ENCODE data around the gene CDH13.
A peak's percentile ranks its signal among the peaks of the same experiment; 100 is the strongest.

The CDH13 gene

DNA sequence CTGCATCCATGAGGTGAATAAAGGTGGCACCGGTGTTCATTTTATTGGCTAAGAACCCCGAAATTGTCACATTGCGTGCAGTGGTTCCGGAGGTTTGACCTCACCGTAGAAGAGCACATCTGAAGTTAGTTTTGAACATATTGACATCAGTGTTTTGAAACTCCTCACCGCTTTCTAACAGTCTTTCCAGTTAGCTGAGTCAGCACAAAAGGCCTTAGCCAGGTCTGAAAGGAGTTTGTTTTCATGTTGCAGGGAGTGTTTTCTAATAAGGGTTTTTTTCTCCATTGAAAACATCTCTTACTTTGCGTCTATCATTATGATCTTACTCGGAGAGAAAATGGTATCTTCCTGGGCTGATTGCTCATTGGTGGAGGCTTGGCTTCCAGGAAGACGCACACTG lies 1006.5 kb downstream of the CDH13 start:
- no peak for DNase-seq

DNA sequence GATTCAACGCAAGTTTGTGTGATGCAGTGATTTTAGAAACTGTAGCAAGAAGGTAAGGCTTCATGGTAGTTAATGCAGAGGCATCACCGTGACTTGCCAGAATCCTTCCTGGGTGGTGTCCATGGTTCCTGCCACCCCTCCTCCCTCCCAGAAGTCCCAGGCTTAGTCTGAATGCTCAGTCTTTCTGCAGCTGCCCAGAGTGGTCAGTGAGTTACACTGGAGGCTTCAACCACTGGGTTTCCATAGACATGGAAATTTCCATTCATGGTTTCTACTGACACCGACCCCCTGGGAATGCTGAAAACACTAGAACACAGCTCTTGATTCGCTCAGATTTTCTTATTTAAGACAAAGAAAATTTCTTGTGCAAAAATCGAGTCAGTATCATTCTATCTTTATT lies 1021.6 kb downstream of the CDH13 start:
- DNase-seq, result no peak

DNA sequence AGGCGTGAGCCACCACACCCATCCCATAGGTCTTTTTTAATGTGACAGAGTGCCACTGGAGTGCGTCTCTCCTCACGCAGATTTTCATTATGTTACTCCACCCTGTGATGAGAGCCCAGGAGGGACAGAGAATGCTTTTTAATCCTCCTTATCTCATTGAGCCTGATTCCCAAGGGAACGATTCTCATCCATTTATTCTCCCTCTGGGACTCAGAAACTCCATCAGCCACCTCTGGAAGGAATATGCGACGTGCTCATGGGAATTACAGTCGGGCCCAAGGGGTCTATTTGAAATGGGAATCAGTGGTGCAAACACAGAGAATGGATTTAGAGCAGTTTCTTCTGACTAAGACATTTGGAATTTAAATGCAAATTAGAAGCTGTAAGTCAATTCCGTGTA lies 1025.1 kb downstream of the CDH13 start:
- no peak for DNase-seq

DNA sequence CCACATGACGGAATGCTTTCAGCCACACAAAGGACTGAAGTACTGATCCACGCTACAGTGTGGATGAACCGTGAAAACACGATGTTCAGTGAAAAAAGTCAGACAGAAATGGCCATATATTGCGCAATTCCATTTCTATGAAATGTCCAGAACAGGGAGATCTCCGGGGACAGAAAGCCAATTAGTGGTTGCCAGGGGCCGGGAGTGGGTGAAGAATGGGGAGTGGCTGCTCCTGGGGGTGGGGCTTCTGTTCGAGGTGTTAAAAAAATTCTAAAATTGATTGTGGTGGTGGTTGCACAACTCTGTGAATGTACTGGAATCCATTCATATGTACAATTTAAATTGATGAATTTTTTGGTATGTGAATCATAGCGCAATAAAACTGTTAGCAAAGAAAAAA lies 1026.2 kb downstream of the CDH13 start:
- DNase-seq, result peak; percentile 76

DNA sequence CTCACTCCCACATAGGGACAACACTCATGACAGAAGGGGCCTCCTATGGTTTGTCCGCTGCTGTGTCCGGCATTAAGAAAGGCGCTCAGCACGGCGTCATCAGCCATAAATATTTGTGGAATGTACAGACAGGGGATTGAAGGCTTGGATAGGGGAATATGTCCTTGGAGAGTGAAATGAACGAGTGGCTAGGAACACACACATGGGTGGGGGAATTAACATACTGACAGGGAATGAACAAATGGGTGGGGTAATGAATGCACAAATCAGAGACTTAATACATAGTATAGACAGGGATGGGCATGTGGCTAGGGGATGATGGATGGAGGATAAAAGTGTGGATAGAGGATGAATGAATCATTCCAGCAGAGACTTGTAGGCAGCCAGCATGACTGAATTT lies 1027.0 kb downstream of the CDH13 start:
- peak; percentile 94 for DNase-seq

DNA sequence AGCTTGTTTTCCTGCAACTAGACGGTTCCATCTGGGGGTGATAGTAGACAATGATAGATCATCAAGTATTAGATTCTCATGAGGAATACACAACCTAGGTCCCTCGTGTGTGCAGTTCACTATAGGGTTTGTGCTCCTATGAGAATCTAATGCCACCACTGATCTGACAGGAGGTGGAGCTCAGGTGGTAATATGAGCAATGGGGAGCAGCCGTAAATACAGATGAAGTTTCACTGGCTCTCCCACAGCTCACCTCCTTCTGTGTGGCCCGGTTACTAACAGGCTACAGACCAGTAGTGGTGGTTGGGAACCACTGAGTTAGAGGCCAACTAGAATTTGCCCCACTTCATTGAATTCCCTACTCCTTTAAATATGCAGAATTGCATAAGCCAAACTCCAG lies 1033.5 kb downstream of the CDH13 start:
- DNase-seq, result no peak

DNA sequence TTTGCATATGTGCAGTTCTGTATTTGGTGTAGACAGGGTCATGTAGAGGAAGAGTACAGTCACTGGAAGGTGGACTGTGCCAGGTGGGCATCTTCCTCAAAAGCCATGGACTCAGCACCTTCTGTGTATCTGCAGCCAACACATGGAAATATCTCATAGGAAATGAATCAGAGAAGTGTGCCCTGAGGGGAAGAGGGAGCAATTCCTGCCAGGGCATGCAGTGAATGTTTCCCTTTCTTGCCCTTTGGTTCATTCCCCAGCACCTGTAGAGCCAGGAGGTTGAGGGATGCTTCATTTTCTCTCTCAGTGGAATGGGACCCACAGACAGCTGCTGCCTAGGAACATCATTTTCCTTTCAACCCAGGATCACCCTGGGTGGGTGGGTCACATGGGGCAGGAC lies 1034.9 kb downstream of the CDH13 start:
- DNase-seq, result no peak

DNA sequence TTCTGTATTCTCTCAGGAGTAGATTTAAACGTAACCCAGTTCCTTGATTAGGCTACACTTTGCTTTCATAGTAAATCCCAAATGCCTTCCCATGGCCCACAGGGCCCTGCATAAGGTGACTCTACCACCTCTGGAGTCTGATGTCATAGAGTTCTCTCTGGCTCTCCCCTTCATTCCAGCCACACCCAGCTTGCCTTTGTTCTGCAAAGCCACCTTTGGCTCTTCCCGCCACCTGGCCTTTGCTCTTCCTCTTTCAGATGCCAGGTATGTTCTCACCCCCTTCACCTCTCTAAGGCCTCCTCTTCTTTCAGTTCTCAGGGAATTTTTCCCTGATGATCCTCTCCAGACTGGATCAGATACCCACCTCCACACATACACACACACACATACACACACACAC lies 1039.7 kb downstream of the CDH13 start:
- DNase-seq, result no peak

DNA sequence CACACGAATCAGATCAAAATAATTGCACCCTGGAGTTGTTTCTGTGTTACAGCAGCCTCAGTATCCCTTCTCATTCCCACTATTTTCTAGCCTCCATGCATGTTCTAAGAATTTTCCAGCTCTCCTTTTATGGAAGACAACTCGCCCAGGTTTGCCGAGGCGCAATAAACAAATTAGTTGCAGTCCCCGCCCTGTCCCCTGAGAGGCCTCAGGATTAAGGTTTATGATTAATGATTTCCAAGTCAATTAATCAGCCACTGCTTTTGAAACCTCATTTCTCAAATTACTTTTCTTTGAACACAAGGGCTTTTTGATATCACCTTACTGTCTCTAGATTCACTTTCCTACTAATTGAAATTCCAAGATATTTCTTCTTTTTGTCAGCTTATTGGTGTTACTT lies 1042.7 kb downstream of the CDH13 start:
- no peak for DNase-seq

DNA sequence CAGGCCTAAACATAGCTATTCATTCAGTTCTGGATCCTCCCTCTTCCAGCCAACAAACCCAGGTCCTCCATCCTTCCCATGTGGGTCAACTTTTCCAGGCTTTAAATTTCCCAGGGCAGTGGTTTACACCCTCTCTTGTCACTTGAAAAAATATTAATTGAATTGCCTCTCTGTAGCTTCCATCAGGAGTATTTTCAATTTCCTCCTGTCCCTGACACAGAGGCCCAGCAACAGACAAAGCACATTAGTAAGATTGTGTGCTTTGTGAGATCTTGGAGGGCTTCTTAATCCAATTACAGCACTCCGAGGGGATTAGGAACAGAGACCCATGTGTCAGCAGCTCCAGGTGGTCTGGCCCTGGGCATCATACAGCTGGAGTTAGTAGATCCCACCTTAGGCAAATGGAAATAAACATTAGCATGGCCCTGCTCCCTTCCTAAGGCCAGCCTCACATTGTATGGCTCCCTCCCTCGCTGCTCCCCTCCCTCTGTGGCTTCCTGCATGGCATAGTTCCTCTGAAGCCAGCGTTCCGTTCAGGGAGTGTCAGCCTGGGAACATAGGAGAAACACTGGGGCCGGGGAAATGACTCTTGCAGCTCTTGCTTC lies 1048.3 kb downstream of the CDH13 start:
- peak; percentile 59 for DNase-seq

DNA sequence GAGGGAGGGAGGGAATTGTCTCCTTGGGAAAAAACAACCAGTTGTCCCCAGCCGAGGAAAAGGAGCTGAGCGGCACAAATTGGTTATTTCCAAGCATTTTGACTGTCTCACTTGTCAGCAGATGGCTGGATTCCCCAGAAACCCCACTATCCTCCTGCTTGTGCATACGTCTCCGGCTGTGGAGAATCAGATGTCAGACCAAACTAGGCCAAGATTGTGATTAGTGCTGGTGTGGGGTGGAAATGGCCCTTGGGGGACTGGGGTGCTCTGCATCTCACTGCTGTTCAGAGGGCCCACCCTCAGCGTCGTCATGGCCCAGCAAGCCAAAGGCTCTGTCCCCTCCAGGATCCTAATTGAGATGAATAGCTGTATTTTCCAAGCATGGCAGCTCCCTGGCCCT lies 1049.3 kb downstream of the CDH13 start:
- DNase-seq, result no peak

DNA sequence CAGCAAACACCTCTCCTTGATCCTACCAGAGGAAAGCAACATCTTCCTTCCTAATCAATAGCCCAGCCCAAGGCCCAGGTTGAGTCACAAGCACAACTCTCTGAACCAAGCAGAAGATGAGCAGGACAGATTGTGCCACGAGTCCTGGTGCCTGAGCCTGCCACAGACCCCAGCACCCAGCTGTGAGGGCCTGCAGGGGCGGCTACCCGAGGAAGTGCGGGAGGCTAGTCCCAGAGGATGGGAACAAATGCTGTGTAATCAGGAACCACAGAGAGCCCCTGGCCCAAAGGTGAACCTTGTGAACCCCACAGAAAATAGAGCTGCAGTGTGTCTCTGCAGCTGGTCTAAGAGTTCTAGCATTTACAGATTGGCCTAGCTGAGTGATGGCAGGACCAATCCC lies 1054.2 kb downstream of the CDH13 start:
- DNase-seq, result no peak

DNA sequence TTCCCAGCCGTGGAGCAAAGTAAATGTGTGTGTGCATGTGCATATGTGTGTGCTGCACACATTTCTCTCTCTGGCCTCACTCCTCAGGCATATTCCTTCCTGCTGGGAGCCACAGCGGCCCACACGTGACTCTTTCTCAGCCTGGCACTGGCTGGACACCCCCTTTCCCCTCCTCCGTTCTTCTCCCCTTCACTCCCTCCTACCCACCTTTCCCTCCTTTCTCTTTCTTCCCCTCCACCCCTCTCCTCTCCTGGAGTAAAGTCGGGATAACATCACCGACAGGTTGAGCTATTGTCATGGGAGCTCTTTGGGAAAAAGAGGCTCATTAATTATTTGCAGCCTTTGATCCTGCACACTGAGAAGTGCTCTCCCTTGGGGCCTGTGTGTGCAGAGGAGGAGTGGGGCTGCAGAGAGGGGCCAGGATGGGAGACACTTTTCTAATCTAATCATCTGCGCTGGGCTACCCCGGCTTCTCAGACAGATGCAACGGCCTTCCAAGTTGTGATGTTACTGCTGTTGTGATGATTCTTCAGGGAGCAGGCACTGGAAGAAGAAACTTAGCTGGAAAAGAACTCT lies 1054.7 kb downstream of the CDH13 start:
- DNase-seq, result no peak

DNA sequence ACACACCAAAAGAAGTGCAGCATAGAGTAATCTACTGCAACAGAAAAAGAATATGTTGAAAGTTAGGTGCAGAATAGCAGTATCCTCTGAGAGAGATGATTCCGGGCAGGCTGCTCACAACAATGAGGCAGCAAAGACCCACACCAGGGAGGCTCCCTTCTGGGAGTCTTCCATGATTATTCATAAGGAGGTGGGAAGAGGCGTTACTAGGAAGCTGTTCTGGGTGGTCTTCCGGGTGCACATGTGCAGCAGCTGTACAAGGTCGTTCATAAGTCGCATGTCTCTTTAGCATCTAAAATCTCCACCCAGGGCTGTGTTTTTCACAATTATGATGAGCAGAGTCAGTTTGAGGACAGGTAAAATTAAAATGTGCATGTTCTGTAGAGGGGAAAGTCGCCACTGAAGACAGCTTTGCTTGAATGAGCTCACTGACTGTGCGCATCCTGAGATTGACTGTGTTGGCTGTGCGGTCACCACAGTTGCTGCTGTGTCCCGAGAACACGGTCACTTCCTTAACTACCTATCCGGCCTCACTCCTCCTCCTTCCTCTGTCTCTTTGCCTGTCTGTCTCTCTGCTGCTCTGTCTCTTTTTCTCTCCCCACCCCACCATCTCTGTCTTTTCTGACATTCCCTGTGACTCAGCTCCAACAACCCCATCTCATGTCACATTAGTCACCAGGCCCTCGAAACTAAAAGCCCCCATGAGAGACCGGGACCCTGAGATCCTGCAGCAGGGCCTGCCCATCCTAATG lies 1055.5 kb downstream of the CDH13 start:
- peak; percentile 82 for DNase-seq

DNA sequence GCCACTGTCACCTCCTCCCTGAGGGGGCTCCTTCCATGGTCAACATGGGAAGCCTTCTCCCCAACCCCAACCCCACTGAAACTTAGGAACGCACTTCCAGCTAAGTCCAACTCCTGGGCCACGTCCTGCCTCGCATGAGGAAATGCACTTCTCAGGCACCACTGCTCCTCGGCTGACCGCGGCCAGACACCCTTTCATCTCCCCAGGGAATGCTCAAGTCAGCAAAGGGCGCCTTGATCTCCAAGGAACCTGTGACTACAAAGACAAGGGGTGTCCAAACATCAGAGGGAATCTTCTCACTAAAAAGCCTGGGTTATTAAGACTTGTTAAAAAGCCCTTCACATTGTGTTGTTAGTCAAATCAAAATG lies 1056.1 kb downstream of the CDH13 start:
- DNase-seq, result no peak

DNA sequence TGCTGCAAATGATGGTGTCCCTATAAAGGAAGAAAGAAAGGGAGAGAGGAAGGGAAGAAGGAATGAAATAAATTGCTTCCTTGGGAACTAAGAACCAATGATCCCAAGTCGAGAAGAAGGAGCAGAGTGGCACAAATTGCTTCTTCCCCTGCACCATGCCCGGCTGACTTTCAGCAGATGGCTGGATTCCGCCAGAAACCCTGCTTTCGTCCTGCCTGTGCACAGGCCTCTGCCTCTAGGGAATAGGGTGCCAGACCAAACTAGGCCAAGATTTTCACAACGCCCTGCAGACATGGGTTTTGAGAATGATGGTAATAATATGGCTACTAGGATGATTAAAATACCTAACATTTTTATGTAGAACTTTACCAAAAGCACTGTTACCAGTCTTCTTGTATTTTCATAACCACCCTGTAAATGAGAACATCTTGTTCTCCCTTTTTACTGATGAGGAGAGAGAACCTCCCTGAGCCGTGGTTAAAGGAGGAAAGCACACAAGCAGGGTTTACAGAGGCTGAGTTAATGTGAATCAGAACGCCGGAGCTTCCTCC lies 1058.9 kb downstream of the CDH13 start:
- no peak for DNase-seq

DNA sequence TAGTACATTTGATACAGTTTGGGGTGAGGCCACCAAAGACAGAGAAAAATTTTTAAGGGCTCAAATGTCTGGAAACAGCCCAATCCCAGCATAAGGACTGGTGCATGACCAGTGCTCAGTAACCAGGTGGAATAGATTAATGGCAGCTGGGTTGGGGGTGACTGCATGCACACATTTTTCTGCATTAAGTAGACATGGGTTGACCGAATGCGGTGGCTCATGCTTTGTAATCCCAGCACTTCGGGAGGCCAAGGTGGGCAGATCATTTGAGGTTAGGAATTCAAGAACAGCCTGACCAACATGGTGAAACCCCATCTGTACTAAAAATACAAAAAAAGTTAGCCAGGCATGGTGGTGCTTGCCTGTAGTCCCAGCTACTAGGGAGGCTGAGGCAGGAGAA lies 1060.0 kb downstream of the CDH13 start:
- DNase-seq, result peak; percentile 46

DNA sequence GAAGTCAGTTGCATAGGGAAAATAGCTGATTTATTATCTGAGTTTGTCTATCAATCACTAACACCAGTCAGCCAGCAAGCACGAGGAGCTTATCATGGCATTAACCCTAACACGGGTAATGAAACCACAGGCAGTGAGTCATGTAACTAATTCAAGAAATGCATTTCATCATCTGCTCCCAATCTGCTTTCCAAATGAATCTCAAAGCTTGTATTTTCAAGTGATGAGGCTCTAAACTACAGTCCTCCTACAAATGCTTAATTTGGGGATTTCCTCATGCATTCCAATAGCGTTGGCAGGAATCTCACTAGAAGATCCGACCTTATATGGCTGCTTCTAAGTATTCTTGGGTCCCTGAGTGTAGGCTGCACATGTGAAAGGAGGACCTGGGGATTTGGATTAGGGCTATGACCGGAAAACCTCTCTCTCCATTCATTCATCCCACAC lies 1062.6 kb downstream of the CDH13 start:
- peak; percentile 99 for DNase-seq

DNA sequence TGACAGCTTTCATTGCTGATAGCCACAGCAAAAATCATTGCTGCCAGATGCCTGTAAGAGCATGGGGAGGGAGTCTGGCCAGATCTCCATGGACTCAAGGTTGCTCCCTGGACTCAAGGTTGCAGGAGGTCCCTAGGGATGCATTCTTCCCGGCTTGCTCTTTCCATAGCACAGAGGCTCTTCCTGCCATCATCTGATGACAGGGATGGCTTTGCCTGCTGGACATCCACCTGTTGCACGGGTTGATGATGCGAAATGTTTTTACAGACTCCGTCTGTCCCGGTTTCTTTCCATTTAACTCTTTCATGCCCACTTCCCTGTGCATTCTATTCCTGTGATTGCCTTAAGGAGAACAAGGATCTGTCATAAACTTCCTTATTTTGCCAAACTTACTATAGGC lies 1065.5 kb downstream of the CDH13 start:
- DNase-seq, result peak; percentile 40

DNA sequence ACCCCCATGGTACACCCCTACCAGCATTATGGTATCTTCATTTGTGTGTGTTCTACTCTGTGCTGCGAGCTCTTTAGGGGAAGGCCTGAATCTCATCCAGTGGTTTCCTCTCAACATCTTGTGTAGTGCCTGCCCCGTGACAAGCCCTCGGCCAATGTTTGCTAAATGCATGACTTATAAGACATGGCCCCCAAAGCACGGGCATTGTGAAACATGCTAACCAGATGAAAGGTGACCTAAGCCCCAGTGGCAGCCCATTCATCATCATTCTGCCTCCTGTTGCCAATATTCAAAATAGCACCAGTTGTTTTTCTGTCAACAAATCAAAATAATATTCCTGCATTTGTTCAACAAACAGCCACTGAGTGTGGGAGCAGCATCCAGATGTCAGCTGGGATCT lies 1072.2 kb downstream of the CDH13 start:
- DNase-seq, result no peak

DNA sequence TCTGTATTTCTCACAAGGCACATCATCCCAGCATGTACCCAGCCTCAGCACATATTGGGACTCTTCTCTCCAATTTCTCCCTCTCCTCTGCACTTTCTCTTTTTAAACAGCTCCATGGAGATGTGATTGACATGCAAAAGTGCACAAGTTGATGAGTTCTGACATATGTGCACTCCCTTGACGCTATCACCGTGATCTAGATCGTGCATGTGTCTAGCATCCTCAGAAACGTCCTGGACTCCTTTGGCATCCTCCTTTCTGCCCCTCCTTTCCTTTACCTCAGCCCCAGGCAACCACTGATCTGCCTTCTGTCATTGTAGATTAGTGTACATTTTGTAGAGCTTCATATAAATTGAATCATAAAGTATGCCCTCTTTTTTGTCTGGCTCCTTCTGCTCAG lies 1073.0 kb downstream of the CDH13 start:
- DNase-seq, result no peak

DNA sequence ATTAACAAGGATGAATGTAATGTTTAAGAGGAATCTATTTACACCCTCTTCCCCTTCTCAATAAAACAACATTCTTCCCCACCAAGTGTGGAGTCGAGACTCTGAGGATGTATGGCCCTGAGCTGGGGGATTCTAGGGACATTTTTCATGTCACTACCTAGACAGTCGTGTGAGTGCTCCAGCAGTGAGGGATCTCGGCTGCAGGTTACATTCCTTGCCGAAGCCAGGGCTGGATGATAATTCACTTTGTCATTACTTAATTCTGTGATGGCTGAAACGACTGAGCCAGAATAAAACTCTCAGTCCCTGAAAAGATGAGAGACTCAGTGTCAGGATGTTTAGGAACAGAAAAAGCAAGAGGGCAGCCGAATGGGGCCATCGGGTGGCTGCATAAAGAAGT lies 1074.1 kb downstream of the CDH13 start:
- no peak for DNase-seq

DNA sequence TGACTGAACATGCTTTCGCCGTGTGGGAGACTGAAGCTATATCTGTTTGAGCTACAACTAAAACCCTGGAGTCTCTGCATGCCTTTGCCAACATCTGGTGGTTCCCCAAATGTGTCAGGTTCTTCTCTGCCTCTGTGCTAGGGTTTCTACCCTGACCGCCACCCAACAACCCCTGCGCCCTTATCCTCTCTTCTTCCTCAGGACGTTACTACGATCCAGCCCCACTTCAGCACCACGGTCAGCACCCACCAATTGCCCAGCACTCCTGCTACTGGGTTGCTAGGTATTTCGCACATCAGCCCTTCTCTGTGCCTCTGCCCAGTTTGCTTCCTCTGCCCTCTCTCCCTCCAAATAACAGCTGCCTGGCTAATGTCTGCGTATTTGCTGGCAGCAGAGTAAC lies 1074.7 kb downstream of the CDH13 start:
- peak; percentile 64 for DNase-seq

DNA sequence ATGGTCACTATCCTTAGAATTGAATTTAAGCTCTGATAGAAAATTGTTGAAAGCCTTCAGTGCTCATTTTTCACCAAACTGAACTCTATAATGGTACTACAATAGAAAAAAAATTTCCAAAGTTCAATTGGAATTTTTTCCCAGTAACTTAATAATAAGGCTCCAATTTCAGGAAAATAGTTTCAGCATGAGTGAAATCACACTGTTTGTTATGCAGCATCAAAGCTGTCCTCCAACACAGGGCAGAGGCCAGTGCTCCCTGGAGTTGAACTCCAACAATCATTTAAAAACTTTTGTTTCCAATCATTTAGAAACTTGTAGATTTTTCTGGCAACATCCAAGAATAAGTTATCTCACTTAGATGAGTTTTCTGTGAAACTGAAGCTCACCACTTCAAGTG lies 1077.9 kb downstream of the CDH13 start:
- no peak for DNase-seq
